Fibroblast of the conjunctiva (primary cell): ENCODE results near the gene CFAP77.
"Not testable (repeated sequence)": the region's sequence is repeated elsewhere in the genome, so short reads cannot be mapped to it uniquely, and the experiment has no call there.

ENCODE experiments used
- DNase-seq: peaks from one replicate; pipeline ENCODE4 v3.0.0-alpha.2; 2010; ENCODE audit warnings: low read depth

Gene CFAP77

DNA sequence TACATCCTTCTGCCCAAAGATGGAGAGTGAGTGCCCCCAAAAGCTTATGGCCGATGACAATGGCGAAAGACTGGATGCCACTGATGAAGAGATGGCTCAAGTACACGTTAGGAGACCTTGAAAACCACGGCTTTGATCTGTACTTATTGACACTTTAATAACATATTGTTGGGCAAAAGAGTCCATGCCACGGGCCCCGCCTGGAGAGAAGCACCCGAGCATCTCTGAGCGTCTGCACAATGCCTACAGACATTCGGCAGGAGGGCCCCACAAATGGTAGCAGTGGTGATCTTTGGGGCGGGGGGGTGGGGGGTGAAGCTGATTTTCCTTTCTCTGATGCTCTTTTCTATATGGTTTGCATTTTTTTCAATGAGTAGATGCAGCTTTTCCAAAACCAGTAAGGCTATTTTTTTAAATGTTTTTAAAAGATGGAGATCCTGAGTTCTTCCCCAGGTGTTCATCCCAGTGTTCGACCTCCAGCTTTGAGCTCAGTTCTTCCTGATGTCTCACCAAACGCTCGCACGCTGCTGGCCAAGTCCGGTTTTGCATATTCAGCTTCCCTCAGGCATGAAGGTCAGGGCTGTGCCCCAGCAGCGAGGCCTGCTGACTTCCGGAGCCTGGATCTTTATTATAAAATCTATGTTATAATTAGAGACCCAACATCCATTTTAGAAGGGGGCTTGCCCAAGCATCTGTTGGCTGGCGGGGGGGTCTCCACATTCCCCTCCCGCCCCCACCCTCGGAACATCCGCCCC lies 138.1 kb downstream of the CFAP77 start:
- no peak for DNase-seq

GRCh38 chr9:132548751-132549640 lies 139.0 kb downstream of the CFAP77 start:
- no peak for DNase-seq

DNA sequence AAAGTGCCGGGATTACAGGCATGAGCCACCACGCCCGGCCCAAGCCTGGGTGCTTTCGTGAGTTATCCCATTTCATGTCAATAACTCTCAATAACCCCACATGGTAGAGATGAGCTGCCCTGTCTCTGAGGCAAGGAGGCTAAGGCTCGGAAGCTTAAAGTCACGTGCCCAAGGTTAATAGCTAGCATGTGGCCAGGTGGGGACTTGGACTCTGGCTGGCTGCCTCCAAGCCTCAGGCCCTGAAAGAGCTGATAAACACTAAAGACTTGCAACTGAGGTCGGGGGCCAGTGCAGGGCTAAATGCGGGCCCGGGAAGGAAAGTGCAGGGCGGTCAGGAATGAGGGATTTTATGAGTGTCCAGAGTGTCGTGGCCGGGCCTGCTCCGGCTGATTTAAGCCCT lies 141.5 kb downstream of the CFAP77 start:
- DNase-seq: no peak

- no peak for DNase-seq
Observed at GRCh38 chr9:132552041-132552440, 142.0 kb downstream of the CFAP77 start.

DNA sequence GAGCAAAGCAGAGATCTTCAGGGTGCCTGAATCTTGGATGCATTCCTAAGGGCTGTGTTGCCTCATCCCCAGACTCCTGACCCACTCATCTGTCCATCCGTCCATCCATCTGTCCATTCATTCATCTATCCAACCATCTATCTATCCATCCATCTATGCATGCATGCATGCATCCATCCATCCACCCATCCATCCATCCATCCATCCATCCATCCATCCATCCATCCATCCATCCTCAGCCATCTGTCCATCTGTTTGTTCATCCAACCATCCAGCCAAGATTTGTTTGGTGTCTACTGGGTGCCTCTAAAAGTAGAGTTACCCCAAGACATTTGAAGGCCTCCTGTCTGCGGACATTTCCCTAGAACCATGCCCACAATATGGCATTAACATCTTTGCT lies 144.7 kb downstream of the CFAP77 start:
- DNase-seq: no peak

DNA sequence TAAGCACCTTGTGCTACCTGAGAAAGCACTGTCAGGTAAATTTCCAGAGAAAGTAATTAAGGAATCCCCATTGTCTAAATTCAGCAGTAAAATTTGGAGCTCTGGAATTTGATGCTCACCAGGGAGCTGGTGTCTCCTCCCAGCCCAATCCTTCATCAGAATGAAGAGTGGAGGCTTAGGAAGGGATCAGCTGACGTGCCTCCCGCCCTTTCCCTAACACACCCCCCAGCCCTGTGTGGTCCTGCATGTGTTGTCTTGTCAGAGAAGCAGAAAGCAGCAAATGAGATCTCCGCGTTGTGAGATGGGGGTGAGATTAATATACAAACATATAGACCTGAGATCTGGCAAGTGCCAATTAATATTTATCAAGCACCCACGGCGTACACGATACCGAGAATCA lies 145.5 kb downstream of the CFAP77 start:
- no peak for DNase-seq

DNA sequence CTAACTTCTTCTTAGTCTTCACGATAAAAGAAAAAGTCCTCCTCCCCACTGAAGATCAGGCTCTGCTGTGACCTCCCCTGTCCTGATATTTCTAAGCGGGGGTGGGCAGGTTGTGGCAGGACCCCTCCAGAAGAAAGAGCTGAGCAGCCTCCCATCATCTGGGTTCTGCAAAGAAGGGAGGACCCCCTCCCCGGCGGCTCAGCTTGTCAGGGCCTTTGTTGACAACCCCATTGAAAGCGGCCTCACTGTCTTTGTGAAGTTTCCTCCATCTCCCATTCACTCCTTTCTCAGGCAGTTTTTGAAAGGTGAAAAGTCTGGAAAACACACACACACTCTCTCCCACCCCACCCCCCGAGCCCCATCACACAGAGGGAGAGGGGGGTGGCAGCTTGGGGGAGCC lies 146.2 kb downstream of the CFAP77 start:
- no peak for DNase-seq

DNA sequence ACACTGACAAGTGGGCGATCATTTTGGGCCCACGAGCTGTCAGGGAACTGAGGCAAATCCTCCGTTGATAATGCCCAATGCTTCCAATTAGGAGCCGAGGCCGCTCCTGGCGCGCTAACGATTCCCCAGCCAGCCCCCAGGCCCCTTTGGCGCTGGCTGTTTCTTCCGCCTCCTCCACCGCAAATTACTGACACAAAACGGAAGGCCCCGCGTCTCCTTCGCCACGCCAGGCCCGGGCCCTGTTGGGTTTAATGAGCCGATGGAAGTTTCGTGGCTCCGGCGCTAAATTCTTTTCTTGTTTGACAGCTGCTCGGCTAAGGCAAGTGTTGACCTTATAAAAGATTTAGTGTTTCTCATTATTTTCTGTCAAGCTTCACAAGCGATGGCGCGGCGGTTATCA lies 146.7 kb downstream of the CFAP77 start:
- no peak for DNase-seq

DNA sequence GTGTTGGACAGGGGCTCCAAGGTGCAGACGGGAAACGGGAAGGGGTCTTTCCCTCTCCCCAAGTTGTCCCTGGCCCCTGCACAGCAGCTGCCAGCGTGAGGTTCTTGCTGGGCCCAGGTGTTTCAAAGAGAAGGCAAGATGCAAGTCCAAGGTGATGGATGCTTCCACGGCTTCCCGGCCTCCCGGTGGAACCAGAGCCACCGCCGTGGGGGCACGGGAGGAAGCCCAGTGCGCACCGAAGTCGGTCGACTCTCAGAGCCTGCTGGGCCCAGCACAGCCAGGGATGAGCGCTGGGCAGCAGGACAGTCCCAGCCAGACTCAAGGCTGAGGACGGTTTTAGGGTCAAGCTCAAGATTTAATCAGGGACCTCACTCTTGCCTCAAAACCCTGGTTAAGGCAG lies 147.1 kb downstream of the CFAP77 start:
- no peak for DNase-seq

GRCh38 chr9:132559711-132560110 lies 149.7 kb downstream of the CFAP77 start:
- DNase-seq: no peak

DNA sequence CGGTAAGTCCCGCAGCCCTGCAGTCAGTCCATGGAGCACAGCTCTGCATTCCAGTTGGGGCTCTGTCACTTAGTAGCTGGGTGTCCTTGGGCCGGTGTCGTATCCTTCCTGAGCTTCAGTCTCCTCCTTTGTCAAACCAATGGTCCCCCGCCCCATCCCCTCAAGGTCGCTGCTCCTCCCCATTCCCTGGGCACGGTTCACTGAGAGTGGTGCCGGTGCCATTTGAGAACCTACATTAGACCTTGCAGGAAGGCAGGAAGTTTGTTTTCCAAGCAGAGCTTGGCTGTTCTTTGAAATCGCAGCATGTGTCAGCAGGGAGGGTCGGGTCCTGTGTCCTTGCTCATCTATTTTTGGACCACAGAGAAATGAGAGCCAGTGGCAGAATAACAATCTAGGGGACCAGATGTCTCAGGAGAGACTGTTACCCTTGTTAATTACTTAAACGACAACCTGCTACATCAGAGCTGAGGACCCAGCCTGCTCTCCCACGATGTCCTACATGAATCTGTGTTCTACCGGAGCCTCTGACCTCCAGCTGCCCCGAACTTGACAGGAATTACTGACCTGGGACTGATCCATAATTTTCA lies 150.7 kb downstream of the CFAP77 start:
- no peak for DNase-seq

DNA sequence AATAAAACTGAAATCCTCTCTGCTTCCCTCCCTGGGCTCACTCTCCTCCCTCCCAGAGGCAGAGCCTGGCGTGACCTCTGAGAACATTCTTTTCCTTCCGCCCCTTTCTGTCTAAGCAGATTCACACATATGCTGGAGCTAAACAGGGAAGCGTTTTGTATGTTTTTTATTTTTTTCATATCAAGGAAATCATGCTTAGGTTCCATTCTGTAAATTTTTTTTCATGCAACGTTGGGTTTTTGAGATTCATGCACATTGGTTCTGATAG lies 152.2 kb downstream of the CFAP77 start:
- no peak for DNase-seq

DNA sequence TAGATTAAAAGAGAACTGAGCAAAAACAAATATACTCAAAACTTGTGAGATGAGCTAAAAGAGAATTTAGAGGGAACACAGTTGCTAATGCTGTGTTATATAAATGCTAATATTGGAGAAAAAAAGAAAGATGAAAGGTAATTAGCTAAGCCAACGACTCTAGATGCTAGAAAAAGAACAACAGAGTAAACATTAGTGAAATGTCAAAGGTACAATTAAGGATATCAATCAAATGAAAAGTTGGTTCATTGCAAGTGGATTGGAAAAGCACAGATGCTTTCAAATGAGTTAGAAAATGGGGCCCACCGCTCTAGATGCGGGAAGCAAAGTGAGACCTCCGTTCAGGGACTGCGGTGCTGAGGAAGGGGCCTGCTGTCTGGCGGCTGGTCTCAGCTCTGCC lies 154.5 kb downstream of the CFAP77 start:
- DNase-seq: no peak

DNA sequence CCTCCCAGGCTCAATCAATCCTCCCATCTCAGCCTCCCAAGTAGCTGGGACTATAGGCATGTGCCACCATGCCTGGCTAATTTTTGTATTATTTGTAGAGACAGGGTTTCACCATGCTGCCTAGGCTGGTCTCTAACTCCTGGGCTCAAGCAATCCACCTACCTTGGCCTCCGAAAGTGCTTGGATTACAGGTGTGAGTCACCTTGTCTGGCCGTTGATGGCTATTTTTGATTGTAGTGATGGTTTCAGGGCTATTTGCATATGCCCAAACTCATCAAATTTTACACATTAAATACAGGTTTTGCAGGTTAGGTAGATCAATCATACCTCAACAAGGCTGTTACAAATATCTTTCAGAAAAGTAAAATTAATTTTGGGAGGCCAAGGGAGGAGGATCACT lies 158.8 kb downstream of the CFAP77 start:
- not testable (repeated sequence) for DNase-seq

DNA sequence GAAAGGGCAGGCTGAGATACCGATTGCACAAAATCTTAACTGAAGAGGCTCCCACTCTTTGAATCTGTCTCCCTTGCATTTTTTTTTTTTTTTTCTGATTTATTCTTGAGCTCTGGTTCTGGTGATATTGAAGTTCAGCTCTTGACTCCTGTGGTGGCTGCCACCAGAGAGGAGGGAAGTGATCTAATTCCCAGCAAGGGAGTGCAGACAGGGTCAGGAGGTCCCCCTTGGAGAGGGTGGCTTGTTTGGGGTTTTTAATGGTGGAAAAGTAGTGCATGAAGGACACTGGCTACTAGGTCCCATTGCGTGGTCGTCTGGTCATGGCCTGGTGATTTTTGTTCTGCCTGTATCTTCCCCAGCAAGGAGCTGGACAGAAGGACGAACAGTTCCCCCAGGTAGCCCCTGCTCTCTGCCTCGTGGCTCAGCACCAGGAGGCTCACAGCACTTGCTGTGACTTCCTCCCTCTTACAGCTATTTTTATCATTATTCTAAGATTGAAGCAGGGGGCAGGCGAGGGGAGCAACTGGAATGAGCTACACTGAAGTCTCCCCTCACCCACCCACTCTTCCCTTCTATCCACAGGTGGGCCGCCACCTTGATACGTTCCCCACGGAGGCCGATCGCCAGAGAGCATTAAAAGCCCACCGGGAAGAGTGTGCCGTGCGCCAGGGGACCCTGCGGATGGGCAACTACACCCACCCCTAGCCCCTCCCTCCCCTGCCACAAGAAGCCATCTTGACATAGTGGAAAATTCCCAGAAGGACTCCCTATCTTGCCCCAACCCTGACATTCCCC lies 162.0 kb downstream of the CFAP77 start:
- no peak for DNase-seq

- DNase-seq: no peak
Observed at GRCh38 chr9:132572921-132573320, 162.9 kb downstream of the CFAP77 start.

- peak; percentile 40 for DNase-seq
Observed at GRCh38 chr9:132575005-132575609, 165.1 kb downstream of the CFAP77 start.

GRCh38 chr9:132575811-132576210 lies 165.8 kb downstream of the CFAP77 start:
- no peak for DNase-seq

DNA sequence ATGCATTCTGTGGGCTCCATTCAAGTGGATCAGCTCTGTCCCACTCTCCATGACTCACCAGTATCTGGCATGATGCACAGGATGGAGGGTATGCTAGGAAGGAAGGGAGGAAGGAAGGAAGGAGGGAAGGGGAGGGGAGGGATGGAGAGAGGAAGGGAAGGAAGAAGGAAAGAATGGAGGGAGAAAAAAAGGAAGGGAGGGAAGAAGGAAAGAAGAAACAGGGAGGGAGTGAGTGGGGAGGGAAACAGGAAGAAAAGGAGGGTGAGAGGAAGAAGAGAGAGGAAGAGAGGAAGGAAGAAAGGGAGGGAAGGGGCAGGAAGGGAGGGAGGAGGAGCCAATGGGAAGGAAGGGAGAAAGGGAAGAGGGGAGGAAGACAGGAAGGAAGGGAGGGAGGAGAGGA lies 167.1 kb downstream of the CFAP77 start:
- DNase-seq: no peak

GRCh38 chr9:132578367-132578932 lies 168.4 kb downstream of the CFAP77 start:
- DNase-seq: no peak

- no peak for DNase-seq
Observed at GRCh38 chr9:132579427-132579798, 169.4 kb downstream of the CFAP77 start.

GRCh38 chr9:132582276-132582785 lies 172.3 kb downstream of the CFAP77 start, which contains the start of gene BARHL1:
TSS of gene BARHL1 (plus strand) at chr9:132582606. CDS start at chr9:132582798, 192 bp downstream.
- no peak for DNase-seq
